Measurements from ENCODE around the gene TTC12. TPM values are rescaled to one million over a fixed set of nuclear protein-coding genes. Genes with fewer than 3 reads are reported as not detected.

Gene TTC12
- total and polyA plus RNA-seq, 10 of the 15 experiments (the other 5 are each of a cell fraction or from before 2014, with no cell fraction given), result 3.7 to 14.0 (median 8.1) TPM

DNA sequence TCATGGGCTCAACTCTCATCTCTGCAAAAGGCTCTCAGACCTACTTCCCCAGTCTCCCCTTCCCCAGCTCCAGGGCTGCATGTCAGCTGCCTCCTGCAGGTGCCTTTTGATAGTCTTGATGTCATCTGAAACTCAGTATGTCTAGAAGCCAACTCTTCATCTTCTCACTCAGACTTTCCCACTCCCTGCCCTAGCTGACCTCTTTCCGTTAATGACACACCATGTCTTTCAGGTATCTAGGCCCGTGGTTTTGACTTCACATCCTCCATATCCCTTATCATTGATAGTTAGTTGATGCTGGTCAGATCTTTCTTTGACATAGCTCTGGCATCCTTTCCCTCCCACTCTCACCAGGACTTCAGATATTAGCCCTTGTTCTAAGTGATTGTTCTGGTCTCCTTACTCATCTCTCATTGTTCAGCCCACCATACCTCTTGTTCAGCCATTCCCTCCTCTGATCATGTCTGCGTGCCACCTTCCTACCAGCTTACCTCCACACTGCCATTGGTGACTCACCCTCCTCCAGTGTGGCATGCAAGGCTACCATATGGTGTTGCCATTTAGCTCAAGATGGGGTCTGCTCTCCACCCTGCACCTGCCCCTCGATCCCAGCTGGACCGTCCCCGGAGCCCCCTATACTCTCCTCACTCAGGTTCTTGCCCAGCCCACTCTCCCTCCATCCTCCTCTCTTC is 18.4 kb downstream of the TTC12 start:
- Histone ChIP-seq H3K9ac (ENCODE audit: control insufficient read depth, insufficient read depth, low read length) (no peak overlapping the region), H3K27ac (ENCODE audit: control insufficient read depth, insufficient read depth) (peak overlapping the region; percentile 63), H2AFZ (ENCODE audit: control insufficient read depth, low read depth, low read length) (no peak overlapping the region), H4K20me1 (ENCODE audit: control insufficient read depth, insufficient read depth) (no peaks in the 10 kb centered on the region), H3K4me3 (no peak overlapping the region), H3K4me2 (ENCODE audit: control insufficient read depth, insufficient read depth) (no peak overlapping the region), H3K36me3 (ENCODE audit: control insufficient read depth in 2 of 2, insufficient read depth in 2 of 2, low read length in 1 of 2) (no peaks in the 10 kb centered on the region), H3K9me3 (replicated peaks; ENCODE audit: control insufficient read depth, insufficient read depth, low read length) (no peaks in the 10 kb centered on the region), H3K27me3 (replicated peaks in 1 of 2; ENCODE audit: control insufficient read depth in 2 of 2, insufficient read depth in 2 of 2, low read length in 1 of 2) (no peaks in the 10 kb centered on the region), H3K4me1 (ENCODE audit: control insufficient read depth, insufficient read depth, low read length) (peaks cover 16% of the 10 kb centered on the region), H3K79me2 (ENCODE audit: control insufficient read depth, insufficient read depth, low read length) (no peaks in the 10 kb centered on the region)
- WGBS (ENCODE audit: insufficient coverage, insufficient replicate concordance, low lambda C conversion rate, missing lambda C conversion rate), result 88% methylated on average over 6 of the region's 6 CpGs
- SMC1A ChIA-PET (ENCODE audit: uncharacterized antibody, unreplicated experiment), result interaction anchor here (0.7 to 2.0 kb wide), 4 partner anchors 10 to 43 kb away, joined by 3 to 7 read pairs (median 4); no protein-coding TSS in a partner anchor
- intact Hi-C loops (cut with micrococcal nuclease; ENCODE audit: unreplicated experiment), result no loop called here
- CTCF ChIA-PET, result interaction anchor here (1.5 kb wide), 1 partner anchor 43 kb away, joined by 3 read pairs; no protein-coding TSS in a partner anchor
- TF ChIP-seq RUNX3 (IDR thresholded peaks at IDR 0.05; ENCODE audit: low read length), result peak; percentile 53
- TF ChIP-seq SP1 (IDR thresholded peaks at IDR 0.05; ENCODE audit: low read depth, low read length), result no peak
- TF ChIP-seq TCF12 (IDR thresholded peaks at IDR 0.05; ENCODE audit: low read depth, low read length), result 0 out of 2 replicates have a peak, but pooled peaks have one; percentile 46
- POLR2A ChIA-PET, result interaction anchor here (1.0 to 1.3 kb wide), 2 partner anchors 15 to 20 kb away, joined by 3 to 4 read pairs; no protein-coding TSS in a partner anchor
- in situ Hi-C loops (cut with MboI), result no loop called here
- no peak for ATAC-seq
- RAD21 ChIA-PET (ENCODE audit: unreplicated experiment), result no interaction called here
- no TSS peak for BruUV-seq (replicated peaks)
- no peak for DNase-seq (ENCODE audit: low read depth, low spot score)
- FAIRE-seq, result no peak

DNA sequence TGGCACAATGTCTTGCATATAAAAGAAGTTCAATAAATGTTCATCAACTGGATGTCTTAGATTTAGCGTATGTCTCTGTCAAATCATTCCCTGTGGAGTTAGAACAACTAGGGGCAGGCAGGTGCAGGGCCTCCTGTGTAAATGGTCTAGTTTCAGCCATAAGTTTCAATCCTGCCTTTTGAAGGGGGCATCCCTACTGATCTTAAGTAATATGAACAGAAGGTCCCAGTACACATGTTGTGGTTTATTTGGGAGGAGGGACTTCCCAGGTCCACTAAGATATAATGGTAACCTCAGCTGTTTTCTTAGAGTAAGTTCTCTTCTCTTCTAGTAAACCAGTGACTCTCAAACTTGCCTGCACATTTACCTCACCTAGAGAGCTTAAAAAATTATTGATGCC is 19.8 kb downstream of the TTC12 start:
- Histone ChIP-seq H3K9ac (ENCODE audit: control insufficient read depth, insufficient read depth, low read length) (no peak overlapping the region), H3K9me3 (replicated peaks; ENCODE audit: control insufficient read depth, insufficient read depth, low read length) (no peaks in the 10 kb centered on the region), H3K27me3 (replicated peaks in 1 of 2; ENCODE audit: control insufficient read depth in 2 of 2, insufficient read depth in 2 of 2, low read length in 1 of 2) (no peaks in the 10 kb centered on the region), H3K27ac (ENCODE audit: control insufficient read depth, insufficient read depth) (peak overlapping the region; percentile 63), H4K20me1 (ENCODE audit: control insufficient read depth, insufficient read depth) (no peaks in the 10 kb centered on the region), H3K79me2 (ENCODE audit: control insufficient read depth, insufficient read depth, low read length) (no peaks in the 10 kb centered on the region), H3K4me3 (no peak overlapping the region), H3K4me1 (ENCODE audit: control insufficient read depth, insufficient read depth, low read length) (peaks cover 16% of the 10 kb centered on the region), H2AFZ (ENCODE audit: control insufficient read depth, low read depth, low read length) (no peak overlapping the region), H3K4me2 (ENCODE audit: control insufficient read depth, insufficient read depth) (0 out of 2 replicates have a peak overlapping the region, but pooled peaks have one; percentile 30), H3K36me3 (ENCODE audit: control insufficient read depth in 2 of 2, insufficient read depth in 2 of 2, low read length in 1 of 2) (no peaks in the 10 kb centered on the region; a peak in 1 of 4 replicates)
- RAD21 ChIA-PET (ENCODE audit: unreplicated experiment), result no interaction called here
- no TSS peak for BruUV-seq (replicated peaks)
- ATAC-seq (peak; percentile 75), DNase-seq (ENCODE audit: low read depth, low spot score) (no peak), FAIRE-seq (no peak)
- POLR2A ChIA-PET, result interaction anchor here (0.6 kb wide), 1 partner anchor 11 kb away, joined by 5 read pairs; no protein-coding TSS in a partner anchor
- WGBS (ENCODE audit: insufficient coverage, insufficient replicate concordance, low lambda C conversion rate, missing lambda C conversion rate), result 50% methylated on average over 1 of the region's 1 CpG
- in situ Hi-C loops (cut with MboI) (no loop called here), intact Hi-C loops (cut with micrococcal nuclease; ENCODE audit: unreplicated experiment) (no loop called here)
- CTCF ChIA-PET, result interaction anchor here (1.4 to 1.5 kb wide), 2 partner anchors 20 to 44 kb away, joined by 3 to 5 read pairs; partner anchors contain the start of gene TTC12
- SMC1A ChIA-PET (ENCODE audit: uncharacterized antibody, unreplicated experiment), result interaction anchor here (1.4 to 2.0 kb wide), 2 partner anchors 17 to 42 kb away, joined by 3 to 5 read pairs; no protein-coding TSS in a partner anchor
- peak; percentile 6 to 47; a peak in 1 of 4 replicates for TF ChIP-seq BHLHE40 (IDR thresholded peaks at IDR 0.05; ENCODE audit: borderline replicate concordance in 1 of 2, low read depth in 2 of 2, low read length in 1 of 2)
- peak; percentile 19; the same call in 1 of the 2 replicates for TF ChIP-seq PAX5 (IDR thresholded peaks at IDR 0.05; ENCODE audit: borderline replicate concordance, low read depth, low read length)
- TF ChIP-seq, protein P1, sequence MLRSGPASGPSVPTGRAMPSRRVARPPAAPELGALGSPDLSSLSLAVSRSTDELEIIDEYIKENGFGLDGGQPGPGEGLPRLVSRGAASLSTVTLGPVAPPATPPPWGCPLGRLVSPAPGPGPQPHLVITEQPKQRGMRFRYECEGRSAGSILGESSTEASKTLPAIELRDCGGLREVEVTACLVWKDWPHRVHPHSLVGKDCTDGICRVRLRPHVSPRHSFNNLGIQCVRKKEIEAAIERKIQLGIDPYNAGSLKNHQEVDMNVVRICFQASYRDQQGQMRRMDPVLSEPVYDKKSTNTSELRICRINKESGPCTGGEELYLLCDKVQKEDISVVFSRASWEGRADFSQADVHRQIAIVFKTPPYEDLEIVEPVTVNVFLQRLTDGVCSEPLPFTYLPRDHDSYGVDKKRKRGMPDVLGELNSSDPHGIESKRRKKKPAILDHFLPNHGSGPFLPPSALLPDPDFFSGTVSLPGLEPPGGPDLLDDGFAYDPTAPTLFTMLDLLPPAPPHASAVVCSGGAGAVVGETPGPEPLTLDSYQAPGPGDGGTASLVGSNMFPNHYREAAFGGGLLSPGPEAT (IDR thresholded peaks at IDR 0.05; ENCODE audit: low read depth), result 0 out of 2 replicates have a peak, but pooled peaks have one; percentile 23
- 0 out of 2 replicates have a peak, but pooled peaks have one; percentile 21 for TF ChIP-seq CBFB (IDR thresholded peaks at IDR 0.05; ENCODE audit: low read depth)
- peak; percentile 88 for TF ChIP-seq RUNX3 (IDR thresholded peaks at IDR 0.05; ENCODE audit: low read length)
- TF ChIP-seq EED (IDR thresholded peaks at IDR 0.05; ENCODE audit: low read depth), result 0 out of 2 replicates have a peak, but pooled peaks have one; percentile 40
- TF ChIP-seq FOXM1 (IDR thresholded peaks at IDR 0.05; ENCODE audit: low read depth, low read length), result peak; percentile 28; the same call in 1 of the 2 replicates
- TF ChIP-seq, protein P2, sequence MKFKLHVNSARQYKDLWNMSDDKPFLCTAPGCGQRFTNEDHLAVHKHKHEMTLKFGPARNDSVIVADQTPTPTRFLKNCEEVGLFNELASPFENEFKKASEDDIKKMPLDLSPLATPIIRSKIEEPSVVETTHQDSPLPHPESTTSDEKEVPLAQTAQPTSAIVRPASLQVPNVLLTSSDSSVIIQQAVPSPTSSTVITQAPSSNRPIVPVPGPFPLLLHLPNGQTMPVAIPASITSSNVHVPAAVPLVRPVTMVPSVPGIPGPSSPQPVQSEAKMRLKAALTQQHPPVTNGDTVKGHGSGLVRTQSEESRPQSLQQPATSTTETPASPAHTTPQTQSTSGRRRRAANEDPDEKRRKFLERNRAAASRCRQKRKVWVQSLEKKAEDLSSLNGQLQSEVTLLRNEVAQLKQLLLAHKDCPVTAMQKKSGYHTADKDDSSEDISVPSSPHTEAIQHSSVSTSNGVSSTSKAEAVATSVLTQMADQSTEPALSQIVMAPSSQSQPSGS (IDR thresholded peaks at IDR 0.05; ENCODE audit: low read length), result peak; percentile 21; the same call in 1 of the 2 replicates
- TF ChIP-seq SP1 (IDR thresholded peaks at IDR 0.05; ENCODE audit: low read depth, low read length), result no peak
- peak; percentile 42 for TF ChIP-seq MEF2B (IDR thresholded peaks at IDR 0.05; ENCODE audit: partially characterized antibody, poor library complexity, severe bottlenecking)
- TF ChIP-seq IKZF1 (conservative IDR thresholded peaks at IDR 0.05), result peak; percentile 23; the same call in 1 of the 2 replicates
- 0 out of 4 replicates have a peak, but pooled peaks of 1 of the 2 experiments have one; percentile 24 for TF ChIP-seq IKZF2 (IDR thresholded peaks at IDR 0.05)
